ENCODE measurements around the gene RYK.

Gene RYK

DNA sequence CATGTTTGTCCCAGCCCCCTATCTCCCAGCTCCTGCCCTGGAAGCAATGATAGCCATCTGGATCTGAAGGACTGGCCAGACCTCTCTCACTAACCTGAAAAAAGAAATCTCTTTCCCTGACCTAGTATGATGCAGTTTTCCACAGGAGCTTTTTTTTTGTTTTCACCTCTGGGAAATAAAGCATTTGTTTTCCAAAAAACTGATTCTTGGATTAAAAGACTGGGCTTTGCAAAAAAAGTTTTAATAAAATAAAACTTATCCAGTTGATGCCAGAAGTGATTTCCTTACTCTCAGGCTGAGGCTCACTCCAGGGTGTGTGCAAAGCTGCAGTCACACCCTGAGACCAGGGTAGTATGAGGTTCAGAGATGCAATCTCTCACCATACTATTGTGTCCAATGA, 104.0 kb downstream of the RYK start:
- DNase-seq = no peak

DNA sequence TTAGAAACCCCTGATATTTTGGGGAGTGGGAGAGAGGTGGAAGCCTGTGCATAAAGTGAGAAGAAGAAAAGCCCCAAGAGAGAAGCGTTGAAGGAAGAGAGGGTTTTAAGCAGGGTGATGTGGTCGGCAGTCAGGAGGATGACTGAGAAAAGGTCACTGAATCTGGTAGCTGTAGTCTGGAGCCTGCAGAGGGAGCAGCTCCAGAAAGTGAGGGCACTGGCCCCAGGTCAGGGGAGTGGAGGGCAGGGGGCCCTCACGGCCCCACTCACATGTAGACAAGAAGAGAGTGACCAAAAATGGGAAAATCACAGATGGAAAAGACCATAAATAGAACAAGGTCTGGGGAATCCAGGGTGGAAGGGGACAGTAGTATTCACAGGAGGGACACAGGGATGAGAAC, 105.5 kb downstream of the RYK start:
- no peak for DNase-seq

DNA sequence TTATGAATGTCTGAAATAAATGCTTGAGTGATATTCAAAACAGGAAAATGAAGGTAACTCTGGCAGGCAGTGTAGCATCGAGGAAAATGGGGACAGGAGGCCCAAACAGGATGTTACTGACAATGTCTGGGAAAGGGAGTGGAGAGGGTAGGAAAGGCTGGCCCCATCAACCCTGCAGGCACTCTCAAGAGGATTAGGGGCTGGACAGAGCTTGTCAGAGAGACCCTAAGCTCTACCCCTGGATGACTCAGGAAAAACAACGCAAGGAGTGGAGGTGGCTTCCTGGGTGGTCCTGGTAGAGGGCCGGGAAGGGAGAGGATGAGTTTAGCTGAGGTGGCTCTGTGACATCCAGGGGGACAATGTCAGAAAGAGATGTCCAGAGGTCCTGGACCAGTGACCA, 106.0 kb downstream of the RYK start:
- DNase-seq = no peak

DNA sequence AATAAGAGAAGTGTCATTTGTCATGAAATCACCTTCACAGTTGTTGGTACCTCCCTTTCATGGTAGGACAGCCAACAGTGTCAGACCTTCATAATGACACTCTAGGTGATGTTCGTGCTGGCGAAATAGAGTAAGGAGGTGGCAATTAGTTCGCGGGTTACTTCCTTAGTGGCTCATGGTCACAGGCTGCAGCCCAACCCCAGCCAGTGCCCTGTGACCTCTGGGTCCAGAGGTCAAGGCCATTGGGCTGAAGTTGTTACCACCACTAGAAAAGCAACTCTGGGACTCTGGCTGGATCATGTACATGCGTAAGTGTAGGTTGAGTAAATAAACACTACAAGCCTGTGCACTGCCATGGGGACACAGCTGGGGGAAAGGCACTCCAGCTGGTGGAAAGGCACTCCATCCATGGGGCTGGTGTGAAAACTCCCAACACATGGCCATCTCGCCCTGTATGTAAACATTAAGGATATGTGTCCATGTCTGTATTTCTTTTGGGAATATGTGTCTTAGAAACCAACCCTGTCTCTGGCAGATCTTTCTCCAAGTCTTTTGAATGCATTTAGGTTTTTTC, 106.7 kb downstream of the RYK start:
- no peak for DNase-seq

DNA sequence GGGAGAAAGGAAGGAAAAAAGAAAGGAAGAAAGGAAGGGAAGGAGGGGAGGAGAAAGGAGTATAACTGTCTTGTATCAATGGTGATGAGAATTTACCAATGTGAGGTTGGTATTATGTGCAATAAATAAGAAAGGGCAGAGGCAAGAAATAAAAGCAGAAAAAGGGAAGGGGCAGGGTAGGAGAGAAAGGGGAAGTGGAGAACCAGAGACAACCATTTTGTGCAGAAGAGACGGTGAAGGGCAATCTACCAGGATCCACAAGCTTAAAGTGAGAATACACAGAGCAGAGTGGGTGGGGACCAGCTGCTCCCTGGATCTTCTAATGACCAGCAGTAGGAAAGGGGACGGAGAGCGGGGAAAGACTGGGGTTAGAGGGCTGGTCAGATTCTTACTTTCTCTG, 114.1 kb downstream of the RYK start:
- no peak for DNase-seq

DNA sequence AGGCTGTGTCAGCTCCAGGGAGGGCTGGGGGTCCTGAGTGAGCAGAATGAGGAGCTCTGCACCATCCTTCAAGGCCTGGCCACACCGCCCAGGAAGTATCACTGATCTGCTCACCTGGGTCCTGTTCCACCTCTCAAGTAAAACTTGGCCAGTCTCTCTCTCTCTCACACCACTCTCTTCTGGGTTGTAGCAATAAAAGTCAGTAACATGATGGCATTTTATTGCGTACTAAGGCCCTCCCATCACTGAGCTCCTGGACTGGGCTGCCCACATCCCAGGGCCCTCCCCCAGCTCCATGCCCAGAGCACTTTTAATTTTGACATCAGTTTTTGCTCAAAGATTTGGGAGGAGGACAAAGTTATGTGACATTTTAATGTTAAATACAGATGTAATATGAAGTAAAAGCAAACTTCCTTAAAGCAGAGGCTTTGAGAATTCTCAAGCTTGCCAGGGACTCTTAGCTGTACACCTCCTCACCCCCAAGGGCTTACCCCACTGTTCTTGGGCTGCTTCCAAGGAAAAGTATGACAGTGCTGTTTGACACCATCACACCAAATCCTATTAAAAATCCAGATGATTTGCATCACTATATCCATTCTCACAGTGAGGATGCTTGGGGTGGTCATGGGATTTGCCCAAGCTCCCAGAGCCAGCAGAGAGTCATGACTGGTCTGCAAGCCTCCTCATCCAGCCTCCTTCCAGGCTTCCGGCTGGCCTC, 115.8 kb downstream of the RYK start:
- DNase-seq = no peak

DNA sequence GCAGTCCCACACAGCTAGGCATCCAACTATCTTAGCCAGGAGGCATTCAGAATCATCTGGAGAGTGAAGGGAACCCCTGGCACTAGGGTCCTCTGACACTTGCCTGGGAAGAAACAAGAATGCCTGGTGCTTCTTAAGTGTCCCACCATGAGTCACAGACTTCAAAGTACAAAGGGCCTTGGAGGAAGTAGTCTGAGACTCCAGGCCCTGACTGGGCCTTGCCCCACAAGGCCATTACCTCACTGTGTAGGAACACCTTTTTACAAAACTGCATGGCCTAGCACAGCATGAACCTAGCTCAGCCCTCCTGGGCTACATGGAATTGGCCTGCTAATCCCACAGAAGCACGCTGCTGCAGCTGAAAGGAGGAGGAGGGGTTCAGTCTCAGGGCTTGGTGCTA, 116.4 kb downstream of the RYK start:
- DNase-seq = no peak

DNA sequence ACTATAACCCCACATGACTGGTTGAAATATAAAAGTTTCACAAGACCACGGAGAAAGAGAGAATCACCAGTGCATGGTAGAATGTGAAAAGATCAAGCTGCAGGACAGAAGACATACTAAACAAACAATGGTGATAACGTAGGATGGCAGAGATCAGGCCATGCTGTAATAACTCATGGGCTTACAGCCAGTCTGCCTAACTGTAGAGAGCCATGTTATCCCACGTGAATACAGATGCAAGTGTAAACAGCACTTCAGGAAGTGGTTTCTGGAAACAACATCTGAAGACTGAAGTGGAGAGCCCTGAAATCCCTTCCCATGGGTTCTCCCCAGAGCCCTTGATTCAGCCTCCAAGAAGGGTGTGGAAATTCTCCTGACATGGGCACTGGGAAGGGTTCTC, 117.7 kb downstream of the RYK start:
- DNase-seq = no peak

DNA sequence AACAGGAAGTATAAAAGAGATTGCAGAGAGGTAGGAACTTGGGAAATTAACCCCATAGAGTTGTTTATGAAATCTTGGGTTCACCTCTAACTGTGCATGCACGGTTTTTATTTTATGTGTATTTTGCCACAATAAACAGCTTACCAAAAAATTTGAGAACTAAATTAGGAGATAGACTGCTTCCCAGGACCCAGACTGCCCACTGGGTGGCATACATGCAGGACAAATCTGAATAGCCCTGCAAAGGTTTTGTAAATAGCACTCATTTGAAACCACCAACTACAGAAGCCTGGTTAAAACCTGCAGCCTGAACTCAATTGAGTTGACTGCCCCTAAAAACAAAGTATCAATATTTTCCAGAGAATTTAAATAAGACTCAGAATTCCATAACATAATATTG, 124.5 kb downstream of the RYK start:
- no peak for DNase-seq

DNA sequence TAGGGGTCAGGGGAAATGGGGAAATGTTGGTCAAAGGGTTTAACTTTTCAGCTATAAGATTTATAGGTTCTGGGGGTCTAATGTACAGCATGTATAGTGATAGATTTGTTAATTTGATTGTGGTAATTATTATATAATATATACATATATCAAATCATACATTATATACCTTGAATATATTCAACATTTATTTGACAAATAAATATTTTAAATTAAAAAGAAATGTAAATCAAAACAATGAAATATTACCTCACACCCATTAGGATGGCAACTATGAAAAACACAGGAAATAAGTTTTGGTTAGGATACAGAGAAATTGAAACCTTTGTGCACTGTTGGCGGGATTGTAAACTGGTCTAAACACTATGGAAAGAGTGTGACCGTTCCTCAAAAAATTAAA, 135.9 kb downstream of the RYK start:
- DNase-seq = no peak

DNA sequence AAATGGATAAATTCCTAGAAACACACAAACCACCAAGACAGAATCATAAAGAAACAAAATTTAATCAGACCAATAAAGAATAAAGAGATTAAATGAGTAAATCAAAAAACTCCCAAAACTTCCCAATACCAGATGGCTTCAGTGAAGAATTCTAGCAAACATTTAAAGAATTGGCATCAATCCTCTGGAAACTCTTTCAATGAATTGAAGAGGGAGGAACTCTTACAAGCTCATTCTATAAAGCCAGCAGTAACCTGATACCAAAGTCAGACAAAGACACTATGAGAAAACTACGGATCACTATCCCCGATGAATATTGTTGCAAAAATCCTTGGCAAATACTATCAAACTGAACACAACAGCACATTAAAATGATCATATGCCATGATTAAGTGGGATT, 139.0 kb downstream of the RYK start:
- DNase-seq = no peak

DNA sequence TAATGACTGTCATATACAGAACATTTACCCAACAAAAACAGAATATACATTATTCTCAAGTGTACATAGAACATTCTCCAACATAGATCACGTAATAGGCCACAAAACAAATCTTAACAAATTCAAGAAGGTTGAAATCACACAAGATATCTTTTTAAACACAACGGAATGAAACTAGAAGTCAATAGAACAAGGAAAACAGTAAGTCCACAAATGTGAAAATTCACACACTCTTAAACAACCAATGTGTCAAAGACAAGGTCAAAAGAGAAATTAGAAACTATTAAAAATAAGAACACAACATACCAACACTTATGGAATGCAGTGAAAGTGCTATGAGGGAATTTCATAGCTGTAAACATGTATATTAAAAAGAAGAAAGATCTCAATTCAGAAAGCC, 139.7 kb downstream of the RYK start:
- no peak for DNase-seq
